ENCODE measurements around the gene KIAA1217.

KIAA1217 gene

DNA sequence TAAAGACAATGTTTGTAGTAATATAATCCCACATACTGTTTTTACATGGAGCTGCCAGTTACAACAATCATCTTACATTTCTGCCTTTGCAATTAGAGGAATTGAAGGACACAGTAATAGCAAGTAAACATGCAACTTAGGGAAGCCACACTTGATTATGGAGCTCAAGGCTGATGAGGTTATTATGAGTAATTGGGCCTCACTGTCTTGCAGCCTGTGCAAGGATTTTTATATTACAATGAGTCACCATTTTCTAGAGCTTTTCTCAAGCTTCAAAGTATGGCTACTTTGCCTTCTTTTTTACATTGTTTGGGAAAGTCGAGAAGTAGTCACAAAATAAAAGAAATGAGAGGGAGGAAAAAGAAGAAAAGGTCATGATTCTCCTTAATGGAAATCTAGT lies 226.4 kb downstream of the KIAA1217 start:
- TF ChIP-seq EZH2phosphoT487 (IDR thresholded peaks at IDR 0.05; ENCODE audit: borderline replicate concordance, low read length): no peak
- TF ChIP-seq, protein P1, sequence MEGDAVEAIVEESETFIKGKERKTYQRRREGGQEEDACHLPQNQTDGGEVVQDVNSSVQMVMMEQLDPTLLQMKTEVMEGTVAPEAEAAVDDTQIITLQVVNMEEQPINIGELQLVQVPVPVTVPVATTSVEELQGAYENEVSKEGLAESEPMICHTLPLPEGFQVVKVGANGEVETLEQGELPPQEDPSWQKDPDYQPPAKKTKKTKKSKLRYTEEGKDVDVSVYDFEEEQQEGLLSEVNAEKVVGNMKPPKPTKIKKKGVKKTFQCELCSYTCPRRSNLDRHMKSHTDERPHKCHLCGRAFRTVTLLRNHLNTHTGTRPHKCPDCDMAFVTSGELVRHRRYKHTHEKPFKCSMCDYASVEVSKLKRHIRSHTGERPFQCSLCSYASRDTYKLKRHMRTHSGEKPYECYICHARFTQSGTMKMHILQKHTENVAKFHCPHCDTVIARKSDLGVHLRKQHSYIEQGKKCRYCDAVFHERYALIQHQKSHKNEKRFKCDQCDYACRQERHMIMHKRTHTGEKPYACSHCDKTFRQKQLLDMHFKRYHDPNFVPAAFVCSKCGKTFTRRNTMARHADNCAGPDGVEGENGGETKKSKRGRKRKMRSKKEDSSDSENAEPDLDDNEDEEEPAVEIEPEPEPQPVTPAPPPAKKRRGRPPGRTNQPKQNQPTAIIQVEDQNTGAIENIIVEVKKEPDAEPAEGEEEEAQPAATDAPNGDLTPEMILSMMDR (IDR thresholded peaks at IDR 0.05; ENCODE audit: low read depth, low read length, poor library complexity, severe bottlenecking): no peak
- no peak overlapping the region for H3K4me3 ChIP-seq (ENCODE audit: low read length)
- no peaks in the 10 kb centered on the region for H3K9me3 ChIP-seq (ENCODE audit: control insufficient read depth, insufficient read depth, low read length)
- H3F3A ChIP-seq (ENCODE audit: control insufficient read depth, insufficient read depth): no peaks in the 10 kb centered on the region
- H3K27me3 ChIP-seq (ENCODE audit: control insufficient read depth, low read length): no peaks in the 10 kb centered on the region
- H3K4me2 ChIP-seq (ENCODE audit: low read length): no peak overlapping the region
- H3K36me3 ChIP-seq (ENCODE audit: control insufficient read depth, low read length): no peaks in the 10 kb centered on the region
- H3K27ac ChIP-seq (ENCODE audit: low read depth, low read length): no peak overlapping the region
- H3K79me2 ChIP-seq (ENCODE audit: control insufficient read depth, low read length): no peaks in the 10 kb centered on the region
- H3K9me2 ChIP-seq (replicated peaks; ENCODE audit: control insufficient read depth, low read length): no peaks in the 10 kb centered on the region
- H4K20me1 ChIP-seq (ENCODE audit: control insufficient read depth, insufficient read depth, low read depth, low read length): no peaks in the 10 kb centered on the region
- H3K4me1 ChIP-seq (ENCODE audit: control insufficient read depth, low read length): no peaks in the 10 kb centered on the region

DNA sequence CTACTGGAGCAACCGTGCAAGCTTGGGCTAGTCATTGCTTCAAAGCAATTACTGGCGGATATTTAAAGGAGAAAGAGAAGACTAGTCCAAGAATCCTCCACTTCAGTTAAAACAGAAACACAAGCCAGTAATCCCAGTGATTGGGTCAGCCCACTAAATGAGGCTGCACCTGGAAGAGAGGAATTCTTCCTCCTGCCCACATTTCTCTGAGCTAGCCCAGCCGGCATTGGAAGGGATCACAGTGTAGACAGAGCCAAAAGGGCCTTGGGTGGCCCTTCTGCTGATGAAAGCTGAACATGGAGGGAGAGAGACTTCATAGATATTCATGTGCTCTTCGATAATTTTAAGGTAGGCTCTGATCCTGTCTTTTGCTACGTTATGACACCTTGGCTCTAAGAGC lies 228.4 kb downstream of the KIAA1217 start:
- H3K4me2 ChIP-seq (ENCODE audit: low read length): no peak overlapping the region
- no peak for TF ChIP-seq EZH2phosphoT487 (IDR thresholded peaks at IDR 0.05; ENCODE audit: borderline replicate concordance, low read length)
- TF ChIP-seq, protein P1 (IDR thresholded peaks at IDR 0.05; ENCODE audit: low read depth, low read length, poor library complexity, severe bottlenecking): no peak
- H3K27ac ChIP-seq (ENCODE audit: low read depth, low read length): no peak overlapping the region
- H3K27me3 ChIP-seq (ENCODE audit: control insufficient read depth, low read length): no peaks in the 10 kb centered on the region
- H4K20me1 ChIP-seq (ENCODE audit: control insufficient read depth, insufficient read depth, low read depth, low read length): no peaks in the 10 kb centered on the region
- H3K4me3 ChIP-seq (ENCODE audit: low read length): no peak overlapping the region
- no peaks in the 10 kb centered on the region for H3K9me3 ChIP-seq (ENCODE audit: control insufficient read depth, insufficient read depth, low read length)
- H3F3A ChIP-seq (ENCODE audit: control insufficient read depth, insufficient read depth): no peaks in the 10 kb centered on the region
- H3K9me2 ChIP-seq (replicated peaks; ENCODE audit: control insufficient read depth, low read length): no peaks in the 10 kb centered on the region
- H3K36me3 ChIP-seq (ENCODE audit: control insufficient read depth, low read length): no peaks in the 10 kb centered on the region
- H3K4me1 ChIP-seq (ENCODE audit: control insufficient read depth, low read length): no peaks in the 10 kb centered on the region
- no peaks in the 10 kb centered on the region for H3K79me2 ChIP-seq (ENCODE audit: control insufficient read depth, low read length)

DNA sequence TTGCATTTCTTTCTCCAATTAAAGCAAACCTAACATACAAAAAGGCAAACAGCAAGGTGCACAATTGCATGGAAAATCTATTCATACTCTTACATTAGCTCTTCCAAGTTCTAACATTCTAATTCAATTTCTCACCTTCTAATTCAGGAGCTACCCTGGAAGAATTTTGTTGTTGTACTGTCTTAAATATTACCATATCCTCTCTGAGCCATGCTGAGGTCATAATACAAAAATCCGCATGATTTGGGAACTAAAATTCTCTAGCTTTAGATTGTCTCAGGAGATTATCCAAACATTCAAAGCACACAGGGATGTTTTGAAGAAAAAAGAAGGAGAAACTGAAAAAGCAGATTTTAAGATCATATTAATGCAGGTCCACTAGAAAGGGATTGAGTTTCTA lies 229.9 kb downstream of the KIAA1217 start:
- Histone ChIP-seq H4K20me1 (ENCODE audit: control insufficient read depth, insufficient read depth, low read depth, low read length) (no peaks in the 10 kb centered on the region), H3K27ac (ENCODE audit: low read depth, low read length) (no peak overlapping the region), H3K4me1 (ENCODE audit: control insufficient read depth, low read length) (no peaks in the 10 kb centered on the region), H3K4me3 (ENCODE audit: low read length) (no peak overlapping the region), H3K4me2 (ENCODE audit: low read length) (no peak overlapping the region), H3K36me3 (ENCODE audit: control insufficient read depth, low read length) (no peaks in the 10 kb centered on the region), H3K79me2 (ENCODE audit: control insufficient read depth, low read length) (no peaks in the 10 kb centered on the region), H3K27me3 (ENCODE audit: control insufficient read depth, low read length) (no peaks in the 10 kb centered on the region), H3K9me2 (replicated peaks; ENCODE audit: control insufficient read depth, low read length) (no peaks in the 10 kb centered on the region), H3F3A (ENCODE audit: control insufficient read depth, insufficient read depth) (no peaks in the 10 kb centered on the region), H3K9me3 (ENCODE audit: control insufficient read depth, insufficient read depth, low read length) (no peaks in the 10 kb centered on the region)
- TF ChIP-seq EZH2phosphoT487 (IDR thresholded peaks at IDR 0.05; ENCODE audit: borderline replicate concordance, low read length): no peak
- TF ChIP-seq, protein P1 (IDR thresholded peaks at IDR 0.05; ENCODE audit: low read depth, low read length, poor library complexity, severe bottlenecking): no peak

DNA sequence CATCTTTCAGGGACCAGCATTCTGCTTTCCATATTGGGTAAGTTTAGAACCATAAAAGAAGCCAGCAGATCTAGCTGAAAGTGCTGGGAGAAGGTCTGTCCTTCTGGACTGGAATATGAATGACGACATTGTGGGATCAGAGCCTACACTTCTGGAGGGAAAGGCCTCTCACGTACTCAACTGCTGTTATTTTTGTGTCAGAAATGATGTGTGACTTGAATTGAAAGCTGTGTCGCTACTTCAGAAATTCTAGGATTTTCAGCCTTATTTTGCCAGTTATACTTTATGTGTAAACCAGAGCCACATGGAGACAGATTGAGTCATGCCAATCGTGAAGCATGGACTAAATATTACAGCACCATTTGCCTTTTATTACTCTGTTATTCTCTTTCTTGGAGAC lies 231.0 kb downstream of the KIAA1217 start:
- no peaks in the 10 kb centered on the region for H3K9me2 ChIP-seq (replicated peaks; ENCODE audit: control insufficient read depth, low read length)
- H3K9me3 ChIP-seq (ENCODE audit: control insufficient read depth, insufficient read depth, low read length): no peaks in the 10 kb centered on the region
- no peak overlapping the region for H3K4me2 ChIP-seq (ENCODE audit: low read length)
- H3K4me1 ChIP-seq (ENCODE audit: control insufficient read depth, low read length): no peaks in the 10 kb centered on the region
- no peak overlapping the region for H3K4me3 ChIP-seq (ENCODE audit: low read length)
- H3K36me3 ChIP-seq (ENCODE audit: control insufficient read depth, low read length): no peaks in the 10 kb centered on the region
- H4K20me1 ChIP-seq (ENCODE audit: control insufficient read depth, insufficient read depth, low read depth, low read length): no peaks in the 10 kb centered on the region
- TF ChIP-seq, protein P1 (IDR thresholded peaks at IDR 0.05; ENCODE audit: low read depth, low read length, poor library complexity, severe bottlenecking): no peak
- no peak for TF ChIP-seq EZH2phosphoT487 (IDR thresholded peaks at IDR 0.05; ENCODE audit: borderline replicate concordance, low read length)
- no peak overlapping the region for H3K27ac ChIP-seq (ENCODE audit: low read depth, low read length)
- no peaks in the 10 kb centered on the region for H3F3A ChIP-seq (ENCODE audit: control insufficient read depth, insufficient read depth)
- H3K27me3 ChIP-seq (ENCODE audit: control insufficient read depth, low read length): no peaks in the 10 kb centered on the region
- H3K79me2 ChIP-seq (ENCODE audit: control insufficient read depth, low read length): no peaks in the 10 kb centered on the region
